ENCODE measurements around the gene SNX33.

DNA sequence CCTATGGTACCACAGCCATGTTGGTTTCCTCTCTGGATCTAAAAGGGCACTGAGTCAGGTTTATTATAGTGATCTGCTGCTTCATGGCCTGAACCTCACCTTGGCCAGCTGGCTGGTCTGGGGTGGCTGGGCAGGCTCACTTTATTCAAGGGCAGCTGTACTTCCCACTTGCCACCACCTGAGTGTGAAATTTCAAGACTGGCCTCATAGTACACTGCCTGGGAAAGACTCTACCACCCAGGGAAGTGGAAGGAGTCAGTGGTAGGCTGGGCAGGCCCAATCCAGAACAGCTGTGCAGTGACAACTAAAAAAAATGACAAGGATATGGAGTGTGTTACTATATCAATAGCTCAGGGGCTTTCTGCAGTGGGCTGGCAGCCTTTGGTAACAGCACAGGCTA lies 30.9 kb upstream of the SNX33 start:
- TF ChIP-seq POLR2AphosphoS5 (IDR thresholded peaks at IDR 0.05; ENCODE audit: low read depth): no peak
- TF ChIP-seq, protein P1, sequence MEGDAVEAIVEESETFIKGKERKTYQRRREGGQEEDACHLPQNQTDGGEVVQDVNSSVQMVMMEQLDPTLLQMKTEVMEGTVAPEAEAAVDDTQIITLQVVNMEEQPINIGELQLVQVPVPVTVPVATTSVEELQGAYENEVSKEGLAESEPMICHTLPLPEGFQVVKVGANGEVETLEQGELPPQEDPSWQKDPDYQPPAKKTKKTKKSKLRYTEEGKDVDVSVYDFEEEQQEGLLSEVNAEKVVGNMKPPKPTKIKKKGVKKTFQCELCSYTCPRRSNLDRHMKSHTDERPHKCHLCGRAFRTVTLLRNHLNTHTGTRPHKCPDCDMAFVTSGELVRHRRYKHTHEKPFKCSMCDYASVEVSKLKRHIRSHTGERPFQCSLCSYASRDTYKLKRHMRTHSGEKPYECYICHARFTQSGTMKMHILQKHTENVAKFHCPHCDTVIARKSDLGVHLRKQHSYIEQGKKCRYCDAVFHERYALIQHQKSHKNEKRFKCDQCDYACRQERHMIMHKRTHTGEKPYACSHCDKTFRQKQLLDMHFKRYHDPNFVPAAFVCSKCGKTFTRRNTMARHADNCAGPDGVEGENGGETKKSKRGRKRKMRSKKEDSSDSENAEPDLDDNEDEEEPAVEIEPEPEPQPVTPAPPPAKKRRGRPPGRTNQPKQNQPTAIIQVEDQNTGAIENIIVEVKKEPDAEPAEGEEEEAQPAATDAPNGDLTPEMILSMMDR (IDR thresholded peaks at IDR 0.05; ENCODE audit: insufficient read depth, low read length): no peak
